Fibroblast of skin of back (primary cell): ENCODE measurements around the gene SRP9.
"Not testable (repeated sequence)": the region's sequence is repeated elsewhere in the genome, so short reads cannot be mapped to it uniquely, and the experiment has no call there.

Experiments used
- DNase-seq: peaks from one replicate; pipeline ENCODE4 v3.0.0-alpha.2; 2013

SRP9 gene

DNA sequence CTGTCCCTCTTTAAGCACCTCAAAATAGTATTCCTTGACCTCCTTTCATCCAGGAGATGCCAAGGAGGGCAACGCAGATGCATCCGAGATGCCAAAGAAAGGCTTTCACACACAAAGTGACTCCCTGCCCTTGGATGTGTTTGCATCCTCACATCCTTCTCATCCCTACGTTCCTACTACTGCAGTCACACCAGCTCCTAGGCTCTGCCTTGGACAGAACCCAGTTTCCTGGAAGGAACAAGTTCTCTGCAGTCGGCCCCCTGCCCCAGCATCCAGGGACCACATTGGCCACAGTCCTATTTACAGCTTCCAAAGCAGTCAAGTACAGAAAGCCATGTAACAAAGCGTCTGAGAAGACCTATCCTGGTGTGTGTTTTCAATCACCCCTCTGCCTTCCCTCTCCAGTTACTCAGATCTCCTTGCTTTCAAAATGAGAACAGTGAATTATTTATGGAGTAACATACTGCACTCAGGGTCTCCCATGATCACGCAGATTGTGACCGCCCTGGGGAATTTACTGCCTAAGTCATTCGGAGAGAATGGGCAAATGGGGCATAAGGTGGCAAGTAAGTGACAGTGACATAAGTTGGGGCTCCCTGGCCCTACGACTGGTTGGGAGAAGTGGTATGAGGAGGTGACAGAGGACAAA, 21.8 kb upstream of the SRP9 start:
- DNase-seq: no peak

DNA sequence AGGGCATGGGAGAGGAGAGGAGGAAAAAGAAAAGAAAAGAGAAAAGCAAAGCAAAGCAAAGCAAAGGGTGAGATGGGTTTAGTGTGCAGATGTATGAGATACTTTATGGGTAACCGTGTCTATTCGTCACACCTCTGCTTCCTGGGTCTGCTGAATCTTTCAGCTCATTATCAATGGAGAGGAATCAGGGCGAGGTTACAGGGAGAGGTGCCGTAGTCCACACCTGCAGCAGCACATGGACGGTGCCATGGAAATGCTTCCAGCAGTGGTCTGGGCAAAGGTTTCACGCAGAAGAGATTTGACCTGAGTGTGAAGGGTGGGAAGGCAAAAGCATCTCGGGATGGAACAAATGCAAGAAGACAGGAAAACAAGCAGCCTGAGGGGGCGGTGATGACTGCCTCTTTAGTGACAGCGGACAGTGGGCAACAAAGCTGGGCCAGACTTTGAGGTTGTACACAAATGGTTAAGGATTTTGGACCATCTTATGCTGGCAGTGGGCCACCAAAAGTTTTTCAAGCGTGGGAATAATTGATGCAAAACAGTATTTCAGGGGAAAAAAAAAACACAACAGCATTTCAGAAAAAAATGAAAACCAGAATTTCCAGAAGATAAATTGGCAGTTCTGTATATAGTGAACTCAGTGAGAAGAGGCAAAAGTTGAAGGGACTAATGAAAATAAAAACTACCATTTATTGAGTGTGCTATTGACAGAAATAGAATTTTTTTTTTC, 19.5 kb upstream of the SRP9 start:
- DNase-seq: no peak

DNA sequence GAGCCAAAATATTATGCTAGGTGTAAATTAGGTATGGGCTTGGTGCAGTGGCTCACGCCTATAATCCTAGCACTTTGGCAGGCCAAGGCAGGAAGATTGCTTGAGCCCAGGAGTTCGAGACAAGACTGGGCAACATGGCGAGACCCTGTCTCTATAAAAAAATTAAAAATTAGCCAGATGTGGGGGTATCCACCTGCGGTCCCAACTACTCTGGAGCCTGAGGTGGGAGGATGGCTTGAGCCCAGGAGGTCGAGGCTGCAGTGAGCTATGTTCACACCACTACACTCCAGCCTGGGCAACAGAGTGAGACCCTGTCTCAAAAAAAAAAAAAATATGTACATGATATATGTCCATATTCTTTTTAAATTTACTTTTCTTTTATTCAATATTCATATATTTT, 17.7 kb upstream of the SRP9 start:
- not testable (repeated sequence) for DNase-seq

DNA sequence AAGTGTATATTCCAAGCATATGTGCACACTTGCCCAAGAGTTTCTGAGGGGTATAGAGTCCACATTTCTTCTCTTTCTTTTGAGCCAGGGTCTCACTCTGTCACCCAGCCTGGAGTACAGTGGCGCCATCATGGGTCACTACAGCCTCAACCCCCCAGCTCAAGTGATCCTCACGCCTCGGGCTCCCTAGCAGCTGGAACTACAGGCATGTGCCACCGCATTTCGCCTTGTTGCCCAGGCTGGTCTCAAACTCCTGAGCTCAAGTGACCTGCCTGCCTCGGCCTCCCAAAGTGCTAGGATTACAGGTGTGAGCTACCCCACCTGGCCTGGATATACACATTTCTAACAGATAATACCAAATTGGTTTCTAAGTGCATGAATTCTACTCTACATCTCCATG, 17.1 kb upstream of the SRP9 start:
- DNase-seq: no peak

DNA sequence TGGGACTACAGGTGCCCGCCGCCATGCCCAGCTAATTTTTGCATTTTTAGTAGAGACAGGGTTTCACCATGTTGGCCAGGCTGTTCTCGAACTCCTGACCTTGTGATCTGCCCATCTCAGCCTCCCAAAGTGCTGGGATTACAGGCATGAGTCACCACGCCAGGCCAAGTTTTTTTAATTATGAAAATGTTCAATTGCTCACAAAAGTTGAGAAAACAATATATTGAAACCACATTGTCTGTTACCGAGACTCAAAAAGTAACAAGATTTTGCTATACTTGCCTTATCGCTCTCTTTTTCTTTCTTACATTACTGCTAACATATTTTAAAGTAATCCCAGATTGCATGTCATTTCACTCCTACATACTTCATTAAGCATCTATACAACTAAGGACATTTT, 16.2 kb upstream of the SRP9 start:
- not testable (repeated sequence) for DNase-seq

DNA sequence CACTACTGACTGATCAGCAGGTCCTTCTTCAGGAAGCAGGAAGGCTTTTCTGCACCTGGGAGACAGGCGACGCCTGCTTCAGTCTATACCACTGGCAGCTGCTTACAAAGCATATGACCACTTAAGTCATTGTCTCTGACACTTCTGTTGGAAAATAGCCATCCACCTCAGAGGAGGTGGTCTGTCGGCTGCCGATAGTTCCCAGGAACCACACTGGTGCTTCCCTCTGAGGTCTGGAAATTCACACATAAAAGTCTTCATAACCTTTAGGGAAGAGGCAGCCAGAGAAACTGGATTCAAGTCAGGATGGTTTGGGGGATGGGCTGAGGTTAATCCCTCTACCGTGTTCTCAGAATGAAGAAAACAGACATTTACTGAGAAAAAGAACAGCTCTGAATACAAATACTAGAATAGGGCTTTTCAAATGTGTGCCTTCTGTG, 15.6 kb upstream of the SRP9 start:
- no peak for DNase-seq

DNA sequence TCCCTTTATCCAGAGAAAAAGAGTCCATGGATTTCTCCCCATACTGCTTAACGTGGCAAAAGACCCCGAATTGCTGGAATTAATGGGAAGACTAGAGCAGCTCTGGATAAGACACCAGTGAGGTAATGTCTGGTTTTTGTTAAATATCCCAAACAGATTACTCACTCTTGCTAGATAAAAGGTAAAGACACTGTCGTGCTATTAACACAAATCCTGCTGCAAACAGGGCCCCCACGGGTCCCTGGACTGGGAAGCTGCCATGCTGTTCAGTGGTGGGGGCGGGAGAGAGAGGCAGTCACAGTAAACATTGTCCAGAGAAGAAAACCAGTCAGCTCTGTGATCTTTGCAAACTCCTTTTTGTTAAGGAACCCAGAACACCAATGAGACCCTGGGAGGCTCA, 15.2 kb upstream of the SRP9 start:
- DNase-seq: peak; percentile 73

DNA sequence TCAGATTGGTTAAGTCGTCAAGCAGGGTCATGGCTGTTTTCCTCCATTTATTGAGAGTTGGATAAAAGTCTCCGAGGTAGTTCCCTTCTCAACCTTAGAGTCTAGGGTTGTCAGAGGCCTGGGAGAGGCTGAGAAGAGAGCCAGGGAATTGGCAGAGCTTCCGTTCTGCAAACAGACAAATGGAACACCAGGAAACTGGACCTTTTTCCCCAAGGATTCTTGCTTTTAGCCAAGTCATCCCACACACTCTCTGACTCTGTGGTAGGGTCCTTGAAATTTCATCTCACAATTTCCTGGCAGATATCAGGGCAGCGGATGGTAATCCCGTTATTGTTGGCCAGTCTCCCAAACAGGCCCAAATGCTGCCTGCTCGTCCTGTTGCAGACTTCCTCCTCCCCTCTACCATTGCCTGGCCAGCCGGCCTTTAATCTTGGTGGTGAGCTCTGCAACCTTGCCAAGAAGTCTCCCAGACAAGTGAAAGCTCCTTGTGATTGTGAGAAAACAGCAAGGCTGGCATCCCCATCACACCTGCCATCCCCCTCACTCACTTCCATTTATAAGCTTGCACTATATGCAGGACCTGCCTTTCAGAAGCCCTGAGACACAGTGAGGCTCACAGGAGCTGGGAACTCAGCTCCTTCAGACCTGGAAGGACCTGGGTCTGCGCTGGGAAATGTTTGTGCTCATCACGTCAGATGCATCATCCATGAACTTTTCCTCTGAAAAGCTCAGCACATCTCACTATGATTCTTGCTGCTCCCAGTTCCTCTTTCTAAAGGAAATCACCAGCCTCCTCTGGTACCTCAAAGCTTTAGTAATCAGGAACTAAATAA, 13.7 kb upstream of the SRP9 start:
- DNase-seq: peak; percentile 86

DNA sequence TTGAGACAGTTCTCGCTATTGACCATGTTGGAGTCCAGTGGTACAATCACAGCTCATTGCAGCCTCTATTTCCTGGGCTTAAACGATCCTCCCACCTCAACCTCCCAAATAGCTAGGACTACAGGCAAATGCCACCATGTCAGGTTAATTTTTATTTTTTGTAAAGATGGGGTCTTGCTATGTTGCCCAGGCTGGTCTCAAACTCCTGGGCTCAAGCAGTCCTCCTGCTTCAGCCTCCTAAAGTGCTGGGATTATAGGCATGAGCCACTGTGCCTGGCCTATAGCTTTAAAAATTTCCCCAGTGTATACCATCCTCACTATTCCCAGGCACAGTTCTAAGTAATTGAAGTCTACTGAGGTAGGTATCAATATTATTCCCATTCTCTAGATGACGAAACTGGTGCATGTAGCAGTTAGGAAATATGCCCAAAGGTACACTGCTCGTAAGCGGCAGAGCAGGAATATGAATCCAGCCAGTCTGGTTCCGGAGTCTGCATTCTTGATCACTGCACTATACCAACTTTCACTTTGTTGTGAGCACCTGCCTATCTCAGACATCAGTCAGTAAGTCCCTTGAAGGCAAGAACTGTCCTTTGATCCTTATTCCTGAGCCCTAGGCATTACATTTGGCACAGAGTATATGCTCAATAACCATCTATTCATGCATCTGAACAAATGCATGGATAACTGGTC, 11.5 kb upstream of the SRP9 start:
- no peak for DNase-seq

DNA sequence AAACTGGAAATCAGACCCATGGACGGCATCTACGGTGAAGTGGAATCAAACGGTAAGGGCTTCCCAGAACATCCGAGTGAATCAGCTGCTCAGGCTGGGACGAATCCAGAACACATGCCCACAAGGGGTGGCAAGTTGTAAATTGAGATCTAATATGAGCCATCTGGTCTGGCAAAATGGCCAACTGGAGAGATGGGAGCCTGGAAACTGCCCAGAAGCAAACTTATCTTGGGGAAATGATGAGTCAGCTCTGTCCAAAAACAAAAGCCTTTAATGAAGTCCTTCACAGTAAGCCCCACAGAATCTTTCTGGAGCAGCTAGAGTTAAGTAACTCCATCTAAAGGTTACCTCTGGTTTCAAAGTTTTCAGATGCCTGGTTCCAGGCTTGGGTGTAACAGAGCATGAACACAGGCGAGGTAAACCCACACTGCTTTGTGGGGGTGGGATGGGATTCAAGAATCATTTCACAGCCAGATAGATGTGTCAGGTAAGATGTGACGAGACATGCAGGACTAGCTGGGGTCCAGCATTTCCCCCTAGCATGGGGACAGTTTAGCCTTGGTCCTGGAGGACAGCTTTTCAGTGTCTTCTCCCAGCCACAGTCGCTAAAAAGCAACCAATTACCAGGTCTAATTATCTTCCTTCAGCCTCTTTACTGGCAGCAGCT, 10.5 kb upstream of the SRP9 start:
- peak; percentile 92 for DNase-seq

DNA sequence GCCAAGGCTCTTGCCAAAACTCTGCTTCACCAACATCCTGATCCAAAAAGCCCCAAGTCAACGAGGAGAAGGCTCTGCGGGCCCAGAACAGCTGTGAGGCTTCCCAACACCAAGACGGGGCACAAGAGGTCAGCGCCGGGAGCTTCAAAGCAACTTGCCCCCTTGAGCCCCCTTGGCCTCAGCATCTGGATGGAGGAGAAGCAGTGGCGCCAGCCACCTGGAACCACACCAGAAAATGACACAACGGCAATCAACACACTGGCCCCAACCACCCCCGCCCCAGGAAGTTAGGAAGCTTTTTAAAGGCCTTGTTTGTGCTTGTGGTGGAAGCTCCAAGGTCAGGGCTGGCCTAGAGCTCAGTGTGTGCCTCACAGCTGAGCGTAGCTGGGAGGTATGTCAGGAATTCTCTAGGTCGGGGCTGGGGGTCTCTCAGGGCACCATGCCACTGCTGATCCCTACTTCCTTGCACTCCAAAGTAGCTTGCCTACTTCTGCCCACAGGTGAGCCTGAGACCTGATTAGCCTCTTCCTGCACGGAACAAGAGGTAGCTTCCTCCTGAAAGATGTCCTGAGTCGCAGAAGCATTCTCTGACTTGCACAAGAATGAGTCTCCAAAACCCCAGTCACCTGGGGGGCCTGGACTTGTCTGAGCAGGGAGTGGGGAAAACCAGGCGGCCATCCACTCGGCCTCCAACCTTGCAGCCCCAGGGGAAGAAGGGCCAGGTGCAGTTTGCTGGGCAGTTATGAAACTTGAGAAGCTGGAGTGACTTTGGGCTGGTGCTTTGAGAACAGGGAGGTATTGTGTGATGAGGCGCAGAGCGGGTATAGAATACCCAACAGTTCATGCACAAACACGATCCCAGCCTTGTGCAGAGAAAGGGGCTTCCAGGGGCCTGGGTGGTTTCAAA, 9.7 kb upstream of the SRP9 start:
- DNase-seq: peak; percentile 56

DNA sequence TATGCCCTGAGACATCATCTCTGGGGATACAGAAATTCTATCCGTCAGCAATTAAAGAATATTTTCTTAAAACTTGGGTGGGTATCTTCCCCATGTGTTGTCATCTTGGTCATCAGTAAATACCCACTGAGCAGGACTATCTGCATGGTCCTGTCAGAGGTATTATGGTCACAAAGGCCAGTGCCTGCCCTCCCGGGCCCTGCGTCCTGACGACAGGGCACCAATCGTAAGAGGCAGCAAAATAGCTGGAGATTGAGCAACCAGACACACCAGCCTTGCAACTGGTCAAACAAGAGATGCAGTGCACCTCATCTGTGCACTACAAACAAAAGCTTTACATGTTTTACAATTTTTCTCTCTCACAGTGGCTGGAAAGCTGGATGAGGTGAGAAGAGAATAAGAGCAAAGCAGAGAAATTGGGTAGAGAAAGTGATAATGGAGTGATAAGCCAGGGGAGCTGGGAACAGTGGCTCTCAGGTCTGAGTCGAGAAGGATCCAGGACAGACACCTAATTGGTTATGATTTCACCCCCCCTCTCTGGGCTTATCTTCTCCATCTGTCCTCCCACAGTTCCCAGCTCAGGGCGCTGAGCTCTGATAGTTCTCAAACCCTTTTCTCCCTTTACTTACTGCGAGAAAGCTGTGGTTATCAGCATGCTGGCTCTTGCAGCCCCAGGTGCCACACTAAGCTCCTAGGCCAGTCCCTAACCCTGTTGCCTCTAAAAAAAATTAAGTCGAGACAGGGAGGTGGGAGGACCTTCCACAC, 8.8 kb upstream of the SRP9 start:
- no peak for DNase-seq

DNA sequence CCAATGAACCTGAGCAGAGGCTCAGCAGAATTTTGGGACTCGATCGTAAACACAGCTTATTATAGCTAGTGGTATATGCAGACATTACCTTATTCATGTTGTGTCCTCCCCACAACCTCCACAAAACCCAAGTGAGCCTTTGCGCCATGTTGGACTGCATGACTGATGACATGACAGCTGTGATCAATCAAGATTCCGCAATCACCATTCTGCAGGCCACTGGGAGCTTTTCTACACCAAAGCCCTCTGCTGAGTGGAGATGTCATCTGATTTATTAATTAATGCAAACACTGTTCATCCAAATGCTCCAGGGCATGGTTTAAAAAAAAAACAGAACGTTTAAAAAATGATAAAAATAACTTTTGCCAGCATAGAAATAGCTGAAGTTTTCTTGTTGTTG, 7.9 kb upstream of the SRP9 start:
- DNase-seq: no peak

DNA sequence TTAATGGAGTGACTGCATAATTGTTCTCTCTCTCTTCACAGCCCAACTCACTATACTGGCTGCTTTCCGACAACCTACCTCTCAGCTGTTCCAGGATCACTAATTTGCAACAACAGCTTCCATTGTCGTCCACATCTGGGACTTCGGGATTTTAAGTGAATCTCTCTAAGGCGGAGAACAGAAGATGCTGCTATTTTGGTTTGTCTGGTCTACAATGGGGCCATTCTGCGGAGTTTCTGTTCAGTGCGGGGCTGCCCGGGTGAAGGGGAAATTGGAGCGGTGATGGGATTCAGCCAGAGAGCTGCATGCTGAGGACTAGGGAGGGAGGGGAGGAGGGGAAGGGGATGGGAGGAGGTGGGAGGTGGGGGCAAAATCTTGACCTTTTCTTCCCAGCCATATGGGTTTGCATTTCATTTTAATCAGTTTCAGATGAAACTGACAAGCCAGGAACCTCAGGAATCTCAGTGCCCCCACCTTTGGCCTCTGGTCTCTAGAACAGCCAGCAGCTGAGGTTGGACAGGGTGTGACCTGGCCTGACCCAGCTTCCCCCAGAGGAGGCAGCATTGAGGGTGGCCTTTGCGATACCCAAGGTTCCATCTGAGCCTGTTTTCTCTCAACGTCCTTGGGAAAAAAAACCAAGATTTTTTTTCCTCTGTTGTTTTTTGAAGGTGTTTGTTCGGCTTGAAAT, 6.9 kb upstream of the SRP9 start:
- no peak for DNase-seq

DNA sequence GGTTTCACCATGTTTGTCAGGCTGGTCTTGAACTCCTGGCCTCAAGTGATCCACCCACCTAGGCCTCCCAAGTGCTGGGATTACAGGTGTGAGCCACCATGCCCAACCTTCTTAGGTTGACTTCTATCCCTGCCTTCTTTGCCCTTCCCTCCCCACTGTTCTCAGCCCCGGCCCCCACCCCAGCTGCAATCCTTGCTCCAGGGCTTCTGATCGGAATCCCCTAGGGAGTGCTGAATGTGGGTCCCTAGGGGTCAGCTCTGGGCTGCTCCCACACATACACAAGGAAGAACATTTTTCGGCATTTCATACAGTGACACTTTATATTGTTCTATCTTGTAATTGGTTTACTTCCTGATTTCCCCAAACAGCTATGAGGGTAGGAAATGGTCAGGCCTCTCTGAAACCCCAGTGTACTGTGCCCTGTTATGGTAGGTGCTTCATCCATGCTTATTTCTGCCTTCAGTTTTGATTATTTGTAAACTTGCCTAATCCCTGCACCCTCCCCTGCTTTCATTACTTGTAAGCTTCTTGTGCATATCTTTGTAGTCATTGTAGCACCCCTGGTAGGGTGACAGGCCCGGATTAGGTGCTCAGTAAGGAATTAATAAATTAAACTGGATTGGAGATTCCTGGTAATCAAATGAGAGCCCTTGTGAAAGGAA, 5.8 kb upstream of the SRP9 start:
- DNase-seq: no peak

DNA sequence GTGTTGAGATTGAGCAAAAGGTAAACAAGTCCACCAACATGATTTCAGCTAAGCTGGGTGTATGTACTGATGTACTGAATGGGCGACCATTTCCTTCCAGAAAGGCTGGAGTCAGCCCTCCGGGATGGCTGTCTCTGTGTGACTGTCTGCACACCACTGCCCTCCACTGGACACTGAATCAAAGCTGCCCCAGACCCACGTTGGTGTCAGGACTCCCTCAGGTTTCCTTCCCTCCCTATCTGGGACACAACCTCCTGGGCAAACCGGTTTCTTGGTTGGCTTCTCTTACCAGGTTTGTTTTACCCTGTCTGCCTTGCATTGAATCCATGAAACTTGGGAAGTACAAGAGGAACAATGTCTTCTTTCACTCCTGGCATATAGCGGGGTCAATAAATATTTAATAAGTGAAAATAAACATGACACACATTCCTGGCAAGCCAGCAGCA, 5.3 kb upstream of the SRP9 start:
- peak; percentile 87 for DNase-seq

DNA sequence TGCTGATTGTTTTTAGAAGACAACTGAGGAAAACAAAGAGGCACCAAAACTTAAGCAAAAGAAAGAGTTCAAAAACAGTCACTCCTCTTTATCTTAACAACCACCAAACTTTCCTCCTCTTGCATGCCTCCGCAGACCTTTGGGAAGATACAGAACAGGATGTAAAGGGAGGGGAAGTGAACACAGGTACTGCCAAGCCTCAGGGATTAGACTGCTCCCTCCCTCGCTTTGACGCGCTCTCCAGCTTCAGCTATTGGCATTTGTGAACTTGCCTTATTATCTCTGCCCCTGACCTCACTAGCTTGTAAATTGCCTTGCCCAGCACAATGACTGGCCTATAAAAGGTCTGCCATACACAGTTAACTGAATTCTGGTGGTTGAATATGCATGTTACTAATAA, 4.8 kb upstream of the SRP9 start:
- no peak for DNase-seq

DNA sequence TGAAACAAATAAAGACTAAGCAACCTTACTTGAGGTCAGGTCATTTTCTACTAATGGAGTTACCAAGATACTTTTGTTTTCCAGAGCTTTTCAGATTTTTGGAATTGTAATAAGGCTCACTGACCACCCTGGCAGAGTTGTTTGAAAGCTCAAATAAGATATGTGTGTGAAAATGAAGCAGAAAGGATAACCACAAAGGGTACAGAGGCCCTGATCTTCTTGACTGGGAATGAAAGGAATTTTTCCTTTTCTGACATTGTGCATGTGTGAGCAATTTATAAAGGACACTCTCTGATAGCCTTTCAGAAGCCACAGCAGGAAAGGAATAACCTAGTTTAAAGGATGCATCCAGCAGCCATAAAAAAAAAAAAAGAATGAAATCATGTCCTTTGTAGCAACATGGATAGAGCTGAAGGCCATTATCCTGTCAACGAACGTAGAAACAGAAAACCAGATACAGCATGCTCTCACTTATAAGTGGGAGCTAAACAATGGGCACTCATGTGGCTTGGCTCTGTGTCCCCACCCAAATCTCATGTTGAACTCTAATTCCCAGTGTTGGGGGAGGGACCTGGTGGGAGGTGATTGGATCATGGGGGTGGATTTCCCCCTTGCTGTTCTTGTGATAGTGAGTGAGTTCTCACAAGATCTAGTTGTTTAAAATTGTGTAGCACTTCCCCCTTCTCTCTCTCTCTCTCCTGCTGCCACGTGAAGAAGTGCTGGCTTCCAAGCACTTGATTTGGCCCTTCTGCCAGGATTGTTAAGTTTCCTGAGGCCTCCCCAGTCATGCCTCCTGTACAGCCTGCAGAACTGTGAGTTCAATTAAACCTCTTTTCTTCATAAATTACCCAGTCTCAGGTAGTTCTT, 3.1 kb upstream of the SRP9 start:
- peak; percentile 78 for DNase-seq
